Mesendoderm (in vitro differentiated cells): ENCODE measurements around the gene LINGO3.

ENCODE experiments used
- DNase-seq: peaks from one replicate; pipeline ENCODE4 v3.0.0; 2013
- H2AK5ac ChIP-seq: 2 replicates; pipeline ENCODE4 v1.6.1; 2013; ENCODE audit warnings: low read length, inconsistent platforms
- H2BK120ac ChIP-seq: 2 replicates; pipeline ENCODE4 v1.6.1; 2013; ENCODE audit warnings: low read depth, mild to moderate bottlenecking, low read length, moderate library complexity, mixed read lengths
- H2BK15ac ChIP-seq: replicated peaks from 2 replicates; pipeline ENCODE4 v1.6.1; 2013; ENCODE audit warnings: low read depth, mild to moderate bottlenecking, moderate library complexity
- H2BK5ac ChIP-seq: 2 replicates; pipeline ENCODE4 v1.6.1; 2013; ENCODE audit warnings: low read length, inconsistent platforms
- H3K18ac ChIP-seq: 2 replicates; pipeline ENCODE4 v1.6.1; 2013; ENCODE audit warnings: mild to moderate bottlenecking, low read length, mixed read lengths
- H3K23ac ChIP-seq: one replicate; pipeline ENCODE4 v1.6.1; 2013; ENCODE audit warnings: low read length
- H3K27ac ChIP-seq: 2 replicates; pipeline ENCODE4 v1.5.1; 2013; ENCODE audit warnings: low read depth, mild to moderate bottlenecking, inconsistent platforms, low read length, moderate library complexity
- H3K27me3 ChIP-seq: 2 replicates; pipeline ENCODE4 v1.6.1; 2013; ENCODE audit warnings: low read length, control low read depth, mild to moderate bottlenecking, inconsistent platforms; ENCODE audit not compliant: insufficient read depth, poor library complexity
- H3K36me3 ChIP-seq: 2 replicates; pipeline ENCODE4 v1.6.1; 2013; ENCODE audit warnings: low read length, inconsistent platforms; ENCODE audit not compliant: control insufficient read depth, insufficient read depth
- H3K4ac ChIP-seq: one replicate; pipeline ENCODE4 v1.6.1; 2013; ENCODE audit warnings: low read depth, mild to moderate bottlenecking, low read length, moderate library complexity
- H3K4me1 ChIP-seq: 2 replicates; pipeline ENCODE4 v1.6.1; 2013; ENCODE audit warnings: low read depth, low read length, inconsistent platforms; ENCODE audit not compliant: control insufficient read depth
- H3K4me2 ChIP-seq: 2 replicates; pipeline ENCODE4 v1.6.1; 2013; ENCODE audit warnings: low read length
- H3K4me3 ChIP-seq: 2 replicates; pipeline ENCODE4 v1.5.1; 2013; ENCODE audit warnings: mild to moderate bottlenecking, low read length
- H3K56ac ChIP-seq: one replicate; pipeline ENCODE4 v1.6.1; 2013; ENCODE audit warnings: low read length
- H3K79me1 ChIP-seq: 2 replicates; pipeline ENCODE4 v1.6.1; 2013; ENCODE audit warnings: low read length, inconsistent platforms
- H3K79me2 ChIP-seq: 2 replicates; pipeline ENCODE4 v1.6.1; 2013; ENCODE audit warnings: mild to moderate bottlenecking, low read length; ENCODE audit not compliant: control insufficient read depth, insufficient read depth
- H3K9ac ChIP-seq: 2 replicates; pipeline ENCODE4 v1.6.1; 2013; ENCODE audit warnings: low read length, inconsistent platforms
- H4K5ac ChIP-seq: one replicate; pipeline ENCODE4 v1.6.1; 2013; ENCODE audit warnings: low read length
- H4K8ac ChIP-seq: one replicate; pipeline ENCODE4 v1.6.1; 2013; ENCODE audit warnings: low read depth, mild to moderate bottlenecking, control low read depth, low read length, moderate library complexity
- WGBS: extraction: QIAGEN DNeasy Blood & Tissue Kit; methylation state at CpG from one replicate; pipeline ENCODE4 v1.1.7; 2013; ENCODE audit warnings: low lambda C conversion rate, missing lambda C conversion rate; ENCODE audit not compliant: insufficient coverage; ENCODE audit errors: extremely low coverage; 5-methylcytosine and 5-hydroxymethylcytosine counted together

LINGO3 gene

DNA sequence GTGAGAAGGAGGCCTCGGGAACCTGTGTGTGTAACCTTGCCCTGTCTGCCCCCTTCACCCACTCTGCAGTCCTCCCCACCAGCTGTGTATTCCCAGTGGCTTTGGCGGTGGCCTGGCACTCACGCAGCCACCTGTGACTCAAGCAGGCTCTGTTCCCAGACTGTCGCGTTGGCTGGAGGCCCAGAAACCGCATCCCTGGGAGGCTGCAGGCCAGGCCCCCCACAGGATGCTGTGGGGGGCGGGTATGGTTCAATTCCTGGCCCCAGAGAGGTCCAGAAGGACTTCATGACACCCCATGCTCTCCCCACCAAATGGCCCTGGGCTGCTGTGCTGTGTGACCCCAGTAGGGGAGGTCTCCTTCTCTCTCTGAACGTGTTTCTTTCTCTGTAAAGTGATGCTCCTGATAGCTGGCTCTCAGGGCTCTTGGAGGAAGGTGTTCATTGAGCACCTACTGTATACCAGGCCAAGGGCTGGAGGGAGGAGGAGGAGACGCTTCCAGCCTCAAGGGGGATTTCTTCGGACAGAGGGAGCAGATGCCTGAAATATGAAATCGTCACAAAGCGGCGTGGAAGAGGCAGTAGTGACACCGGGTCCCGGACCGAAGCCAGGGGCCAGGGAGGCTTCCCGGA lies 1.9 kb upstream of the LINGO3 start:
- Histone ChIP-seq H3K4me2 (no peak overlapping the region), H3K18ac (no peak overlapping the region), H2BK5ac (no peak overlapping the region), H3K4ac (no peak overlapping the region), H3K4me3 (no peak overlapping the region), H3K79me2 (no peaks in the 10 kb centered on the region), H3K36me3 (no peaks in the 10 kb centered on the region), H2AK5ac (no peak overlapping the region), H3K9ac (no peak overlapping the region), H2BK120ac (no peak overlapping the region), H3K27me3 (peaks cover 9% of the 10 kb centered on the region), H3K27ac (no peak overlapping the region), H4K5ac (no peak overlapping the region), H3K4me1 (no peaks in the 10 kb centered on the region), H3K79me1 (no peaks in the 10 kb centered on the region), H2BK15ac (no peak overlapping the region), H3K23ac (no peak overlapping the region), H4K8ac (no peak overlapping the region), H3K56ac (no peak overlapping the region)
- no peak for DNase-seq
- WGBS, result no CpG with 5 or more reads among the region's 17 CpGs

GRCh38 chr19:2307518-2308012 lies 389 bp downstream of the LINGO3 start:
- Histone ChIP-seq H2BK15ac (no peak overlapping the region), H2BK120ac (no peak overlapping the region), H3K27ac (no peak overlapping the region), H3K79me2 (no peaks in the 10 kb centered on the region), H3K18ac (no peak overlapping the region), H3K56ac (no peak overlapping the region), H2BK5ac (no peak overlapping the region), H4K5ac (no peak overlapping the region), H4K8ac (no peak overlapping the region), H3K9ac (no peak overlapping the region), H3K27me3 (peaks cover 9% of the 10 kb centered on the region), H3K4me1 (no peaks in the 10 kb centered on the region), H3K4me2 (no peak overlapping the region), H3K4me3 (no peak overlapping the region), H3K23ac (no peak overlapping the region), H2AK5ac (no peak overlapping the region), H3K79me1 (no peaks in the 10 kb centered on the region), H3K4ac (no peak overlapping the region), H3K36me3 (no peaks in the 10 kb centered on the region)
- DNase-seq, result no peak
- no CpG with 5 or more reads among the region's 33 CpGs for WGBS

GRCh38 chr19:2306971-2307370 lies 983 bp downstream of the LINGO3 start:
- H3K4me1 ChIP-seq, result no peaks in the 10 kb centered on the region
- peaks cover 9% of the 10 kb centered on the region for H3K27me3 ChIP-seq
- no peak overlapping the region for H2BK15ac ChIP-seq
- H2BK5ac ChIP-seq, result no peak overlapping the region
- H2AK5ac ChIP-seq, result no peak overlapping the region
- no peak overlapping the region for H4K8ac ChIP-seq
- WGBS, result no CpG with 5 or more reads among the region's 17 CpGs
- no peak overlapping the region for H2BK120ac ChIP-seq
- H3K4ac ChIP-seq, result no peak overlapping the region
- H3K18ac ChIP-seq, result no peak overlapping the region
- DNase-seq, result no peak
- H3K27ac ChIP-seq, result no peak overlapping the region
- no peaks in the 10 kb centered on the region for H3K79me2 ChIP-seq
- H3K23ac ChIP-seq, result no peak overlapping the region
- no peak overlapping the region for H3K4me2 ChIP-seq
- no peaks in the 10 kb centered on the region for H3K79me1 ChIP-seq
- no peak overlapping the region for H4K5ac ChIP-seq
- H3K9ac ChIP-seq, result no peak overlapping the region
- H3K56ac ChIP-seq, result no peak overlapping the region
- H3K36me3 ChIP-seq, result no peaks in the 10 kb centered on the region
- no peak overlapping the region for H3K4me3 ChIP-seq

- no peak overlapping the region for H3K23ac ChIP-seq
Observed at GRCh38 chr19:2306281-2306806, 1.6 kb downstream of the LINGO3 start.

DNA sequence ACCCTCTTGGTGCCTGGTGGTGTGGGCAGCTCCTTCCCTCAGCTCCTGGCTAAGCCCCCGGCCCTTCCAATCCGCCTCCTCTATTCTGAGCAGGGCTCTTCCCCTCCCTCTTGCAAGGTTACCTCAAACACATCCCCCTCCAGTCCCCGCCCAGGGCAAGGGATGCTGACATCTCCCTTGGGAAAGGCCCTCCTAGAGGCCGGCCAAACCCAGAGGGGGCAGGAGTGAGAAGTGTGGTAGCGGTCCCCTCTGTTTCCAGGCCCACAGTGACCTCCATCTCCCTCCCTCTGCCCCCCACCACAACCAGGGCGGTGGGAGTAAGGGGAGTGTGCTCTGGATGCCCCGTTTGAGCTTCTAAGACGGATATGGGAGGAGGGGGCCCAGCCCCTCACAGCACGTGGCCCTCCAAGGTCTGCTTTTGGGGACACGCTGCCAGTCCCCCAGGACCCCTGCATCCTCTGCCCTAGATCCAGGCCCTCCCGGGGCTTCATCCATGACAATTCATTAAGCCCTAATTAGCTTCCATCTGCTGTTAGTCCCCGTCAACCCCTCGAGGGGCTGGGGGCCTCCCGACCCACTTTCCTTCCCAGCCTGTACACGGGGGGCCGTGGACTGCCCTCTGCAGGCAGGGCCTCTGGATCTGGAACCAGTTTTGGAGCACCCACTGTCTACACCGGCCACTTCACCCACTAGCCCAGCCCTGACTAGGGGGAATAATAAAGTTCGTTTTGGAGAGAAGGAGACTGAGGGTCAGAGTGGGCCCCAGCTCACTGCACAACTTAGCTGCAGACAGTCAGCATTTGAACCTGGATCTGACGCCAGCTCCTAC lies 2.3 kb downstream of the LINGO3 start:
- no CpG with 5 or more reads among the region's 19 CpGs for WGBS
- Histone ChIP-seq H3K27me3 (peaks cover 9% of the 10 kb centered on the region), H3K56ac (no peak overlapping the region), H3K4me3 (no peak overlapping the region), H2AK5ac (no peak overlapping the region), H3K4ac (no peak overlapping the region), H3K4me2 (no peak overlapping the region), H3K36me3 (no peaks in the 10 kb centered on the region), H3K79me1 (no peaks in the 10 kb centered on the region), H4K5ac (no peak overlapping the region), H3K4me1 (no peaks in the 10 kb centered on the region), H2BK5ac (no peak overlapping the region), H3K9ac (no peak overlapping the region), H3K79me2 (no peaks in the 10 kb centered on the region), H3K18ac (no peak overlapping the region), H2BK15ac (no peak overlapping the region), H4K8ac (no peak overlapping the region), H2BK120ac (no peak overlapping the region), H3K27ac (no peak overlapping the region), H3K23ac (no peak overlapping the region)
- DNase-seq, result no peak

More at GRCh38 chr19:2306281-2306806, 1.6 kb downstream of the LINGO3 start:
- H2BK5ac ChIP-seq, result no peak overlapping the region
- H2BK15ac ChIP-seq, result no peak overlapping the region
- WGBS, result no CpG with 5 or more reads among the region's 19 CpGs
- H4K8ac ChIP-seq, result no peak overlapping the region
- no peak overlapping the region for H3K4ac ChIP-seq
- no peak overlapping the region for H3K9ac ChIP-seq
- no peak overlapping the region for H2AK5ac ChIP-seq
- H3K4me2 ChIP-seq, result no peak overlapping the region
- no peak for DNase-seq
- no peaks in the 10 kb centered on the region for H3K36me3 ChIP-seq
- H3K4me3 ChIP-seq, result no peak overlapping the region
- H2BK120ac ChIP-seq, result no peak overlapping the region
- H3K27me3 ChIP-seq, result peaks cover 9% of the 10 kb centered on the region
- H3K4me1 ChIP-seq, result no peaks in the 10 kb centered on the region
- H3K56ac ChIP-seq, result no peak overlapping the region
- no peaks in the 10 kb centered on the region for H3K79me1 ChIP-seq
- no peak overlapping the region for H3K27ac ChIP-seq
- H3K79me2 ChIP-seq, result no peaks in the 10 kb centered on the region
- H3K18ac ChIP-seq, result no peak overlapping the region
- no peak overlapping the region for H4K5ac ChIP-seq
